Activated T-cell treated with anti-CD3 and anti-CD28 coated beads for 48 hours (primary cell): ENCODE data around the gene C16orf46.

Experiments
- DNase-seq: peaks from one replicate; pipeline ENCODE4 v3.0.0-alpha.2; 2020; ENCODE audit warnings: low read depth

Gene C16orf46

GRCh38 chr16:81012974-81013373, 64.1 kb downstream of the C16orf46 start:
- no peak for DNase-seq
